Liver (tissue), 3 donors: Measurements from ENCODE around the gene MAP7D3.

Experiments used
- CTCF ChIP-seq: fragments of 150-350 bp; IDR thresholded peaks from 2 replicates; pipeline ENCODE4 v1.5.1; 2017; ENCODE audit warnings: improper control_type of control experiment, low read depth, low read length; ENCODE audit not compliant: missing input control
- JUND ChIP-seq, 2 donors: IDR thresholded peaks; 2 replicates each; pipeline ENCODE4 v1.6.1; 2016; ENCODE audit warnings: antibody characterized with exemption in 2 of 2
- donor health status: healthy.
- donor health status: healthy.

- no peak for TF ChIP-seq JUND (IDR thresholded peaks at IDR 0.05)
- TF ChIP-seq CTCF, result no peak
These were observed 15.6 kb upstream of the MAP7D3 start for GRCh38 chrX:136266828-136267227.
